ENCODE data around the gene MXD1. TPM values are rescaled to one million over a fixed set of nuclear protein-coding genes. Genes with fewer than 3 reads are reported as not detected.
"Not testable (repeated sequence)": the region's sequence is repeated elsewhere in the genome, so short reads cannot be mapped to it uniquely, and the experiment has no call there.

The MXD1 gene, protein sequence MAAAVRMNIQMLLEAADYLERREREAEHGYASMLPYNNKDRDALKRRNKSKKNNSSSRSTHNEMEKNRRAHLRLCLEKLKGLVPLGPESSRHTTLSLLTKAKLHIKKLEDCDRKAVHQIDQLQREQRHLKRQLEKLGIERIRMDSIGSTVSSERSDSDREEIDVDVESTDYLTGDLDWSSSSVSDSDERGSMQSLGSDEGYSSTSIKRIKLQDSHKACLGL
- 10 to 100 TPM in 4 of 8 experiments, 1 to 10 TPM in 4; 4.5 to 18.4 (median 9.9) TPM for total RNA-seq

DNA sequence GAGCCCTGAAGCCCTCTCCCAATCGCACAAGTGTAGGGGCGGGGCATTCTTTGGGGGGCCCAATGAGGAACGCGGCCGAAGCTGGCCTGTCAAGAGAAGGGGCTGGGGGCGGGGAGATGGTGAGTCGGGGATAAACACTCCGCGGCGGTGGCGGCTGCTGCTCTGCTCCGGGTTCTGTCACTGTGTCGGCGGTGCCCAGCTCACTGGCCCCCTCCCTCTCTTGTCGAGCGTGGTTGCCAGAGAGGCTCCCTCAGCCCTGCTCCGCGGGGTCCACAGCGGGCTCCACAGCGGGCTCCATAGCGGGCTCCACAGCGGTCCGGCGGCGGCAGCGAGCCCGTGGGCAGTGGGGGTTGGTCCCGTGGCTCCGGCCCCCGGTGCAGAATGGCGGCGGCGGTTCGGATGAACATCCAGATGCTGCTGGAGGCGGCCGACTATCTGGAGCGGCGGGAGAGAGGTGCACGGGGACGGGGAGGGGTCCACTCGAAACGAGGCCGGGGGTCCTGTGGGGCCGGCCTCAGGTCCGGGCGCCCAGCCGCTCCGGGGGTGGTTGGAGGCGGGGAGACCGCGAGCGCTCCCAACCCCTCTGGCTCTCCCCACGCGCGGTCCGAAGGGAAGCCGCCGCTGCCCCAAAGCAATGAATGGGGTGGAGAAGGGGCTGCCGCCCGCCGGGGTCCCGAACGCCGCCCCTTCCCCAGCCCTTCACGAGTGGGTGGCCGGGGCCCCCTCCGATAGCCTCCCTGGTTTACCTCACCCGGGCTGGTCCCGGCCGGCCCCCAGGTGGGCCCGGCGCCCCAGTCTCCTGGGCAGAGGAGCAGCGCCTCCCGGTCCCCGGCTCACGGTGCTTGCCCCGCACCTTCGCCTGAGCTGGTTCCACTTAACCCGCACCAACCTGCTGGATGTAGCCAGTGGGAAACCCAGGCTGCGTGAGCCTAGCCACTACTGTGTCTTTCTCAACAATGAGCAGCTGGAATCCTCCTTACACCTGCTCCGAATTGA lies at the start of gene MXD1:
Gene MXD1, plus strand, starts transcription at position 160 of the 996 bp plus-strand sequence. Its CDS starts 222 bp downstream, at position 382.
- Histone ChIP-seq H3K4me3 (peak within 1 kb of the TSS; percentile 60 to 92 (median 74)), H3K27ac (peak within 1 kb of the TSS; percentile 89 to 96), H3K4me1 (replicated peaks in 1 of 2) (peaks cover 8% of the 10 kb centered on the region in 2 donors)
- peak in 4 of 8 experiments; percentile 0 for ATAC-seq (replicated peaks in 6 of 8)
- WGBS, 10 experiments = 0 to 20% (median 7%) methylated on average over 1 to 16 of the region's 81 CpGs; no CpG with 5 or more reads in 2 of the 10 experiments
- in situ Hi-C loops (cut with MboI; ENCODE audit: low pct_unique_long_range_greater_than_20kb in 2 of 9, low sequenced_read_pairs in 9 of 9, unreplicated experiment in 9 of 9) = loop anchor here in 5 of 9 experiments (25.0 kb wide), 4 partner anchors 147 to 272 kb away; partner anchors contain the start of gene C2orf42 (in 1 of the 5)

DNA sequence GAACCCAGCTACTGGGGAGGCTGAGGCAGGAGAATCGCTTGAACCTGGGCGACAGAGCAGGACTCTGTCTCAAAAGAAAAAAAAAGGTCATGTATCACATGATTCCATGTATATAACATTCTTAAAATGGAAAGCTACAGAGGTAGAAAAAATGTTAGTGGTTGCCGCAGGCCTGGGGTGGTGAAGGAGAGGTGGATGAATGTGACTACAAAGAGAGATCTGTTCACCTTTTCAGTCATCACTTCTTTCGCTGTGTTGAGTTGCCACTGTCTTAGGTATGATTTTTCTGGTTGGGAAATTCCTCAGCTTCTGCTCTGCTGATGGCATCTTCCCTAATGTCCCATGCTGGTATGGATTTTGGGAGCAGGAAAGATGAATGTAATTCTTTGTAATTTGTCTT lies 26.5 kb upstream of the MXD1 start:
- Histone ChIP-seq H3K27ac (no peak overlapping the region), H3K4me3 (no peak overlapping the region), H3K4me1 (replicated peaks in 1 of 2) (no peaks in the 10 kb centered on the region)
- WGBS, 10 experiments = 86 to 100% (median 99%) methylated on average over 2 to 4 of the region's 4 CpGs; no CpG with 5 or more reads in 2 of the 10 experiments
- in situ Hi-C loops (cut with MboI; ENCODE audit: low pct_unique_long_range_greater_than_20kb in 2 of 9, low sequenced_read_pairs in 9 of 9, unreplicated experiment in 9 of 9) = no loop called here
- ATAC-seq (replicated peaks in 6 of 8) = no peak

DNA sequence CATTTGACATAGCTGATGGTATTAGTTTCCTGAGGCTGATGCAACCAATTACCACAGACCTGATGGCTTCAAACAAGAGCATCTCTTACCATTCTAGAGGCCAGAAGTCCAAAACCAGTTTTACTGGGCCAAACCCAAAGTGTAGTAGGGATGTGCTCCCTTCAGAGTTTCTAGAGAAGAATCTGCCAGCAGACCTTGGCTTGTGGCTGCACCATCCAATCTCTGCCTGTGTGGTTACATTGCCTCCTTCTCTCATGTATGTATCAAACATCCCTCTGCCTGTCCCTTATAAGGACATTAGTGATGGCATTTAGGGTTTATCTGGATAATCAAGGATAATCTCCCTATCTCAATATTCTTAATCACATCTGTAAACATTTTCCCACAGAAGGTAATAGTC lies 25.6 kb upstream of the MXD1 start:
- in situ Hi-C loops (cut with MboI; ENCODE audit: low pct_unique_long_range_greater_than_20kb in 2 of 9, low sequenced_read_pairs in 9 of 9, unreplicated experiment in 9 of 9) = no loop called here
- no peak overlapping the region for H3K4me3 ChIP-seq
- H3K4me1 ChIP-seq (replicated peaks in 1 of 2) = no peaks in the 10 kb centered on the region
- no peak overlapping the region for H3K27ac ChIP-seq
- no peak for ATAC-seq (replicated peaks in 6 of 8)

DNA sequence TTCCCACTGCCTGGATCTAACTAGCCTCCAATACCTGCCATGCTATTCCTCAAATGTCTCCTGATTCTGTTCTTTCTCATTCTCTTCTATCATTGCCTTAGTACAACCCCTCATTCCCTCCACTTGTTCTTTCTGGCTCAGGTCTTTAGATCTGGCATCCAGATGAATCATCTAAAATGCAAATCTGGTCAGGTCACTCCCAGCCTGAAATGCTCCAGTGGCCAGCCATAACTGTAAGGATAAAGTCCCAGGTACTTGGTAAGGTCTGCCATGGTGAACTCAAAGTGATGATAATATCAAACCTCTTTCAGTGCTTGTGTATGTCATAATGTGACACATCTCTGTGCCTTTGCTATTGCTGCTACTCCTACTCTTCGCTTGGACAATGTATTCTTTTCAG lies 24.0 kb upstream of the MXD1 start:
- Histone ChIP-seq H3K4me3 (no peak overlapping the region), H3K27ac (no peak overlapping the region), H3K4me1 (replicated peaks in 1 of 2) (peaks cover 7 to 9% of the 10 kb centered on the region in 2 donors)
- in situ Hi-C loops (cut with MboI; ENCODE audit: low pct_unique_long_range_greater_than_20kb in 2 of 9, low sequenced_read_pairs in 9 of 9, unreplicated experiment in 9 of 9) = no loop called here
- peak in 3 of 8 experiments; percentile 28 to 63 (median 55) for ATAC-seq (replicated peaks in 6 of 8)
- whole genome bisulfite sequencing, 10 experiments = 0 to 11% methylated on average over 1 of the region's 1 CpG; no CpG with 5 or more reads in 8 of the 10 experiments

DNA sequence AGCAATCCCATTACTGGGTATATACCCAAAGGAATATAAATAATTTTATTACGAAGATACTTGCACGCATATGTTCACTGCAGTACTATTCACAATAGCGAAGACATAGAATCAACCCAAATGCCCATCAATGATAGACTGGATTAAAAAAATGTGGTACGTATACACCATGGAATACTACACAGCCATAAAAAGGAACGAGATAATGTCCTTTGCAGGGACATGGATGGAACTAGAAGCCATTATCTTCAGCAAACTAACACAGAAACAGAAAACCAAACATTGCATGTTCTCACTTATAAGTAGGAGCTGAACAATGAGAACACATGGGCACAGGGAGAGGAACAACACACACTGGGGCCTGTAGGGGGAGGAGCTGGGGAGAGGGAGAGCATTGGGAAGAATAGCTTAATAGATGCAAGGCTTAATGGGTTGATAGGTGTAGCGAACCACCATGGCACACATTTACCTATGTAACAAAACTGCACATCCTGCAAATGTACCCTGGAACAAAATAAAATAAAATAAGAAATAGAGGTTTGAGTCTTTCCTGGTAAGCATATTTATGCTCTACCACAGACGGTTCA lies 22.0 kb upstream of the MXD1 start:
- ATAC-seq (replicated peaks in 6 of 8); in situ Hi-C loops (cut with MboI; ENCODE audit: low pct_unique_long_range_greater_than_20kb in 2 of 9, low sequenced_read_pairs in 9 of 9, unreplicated experiment in 9 of 9); H3K4me1 ChIP-seq (replicated peaks in 1 of 2); H3K27ac ChIP-seq: not testable (repeated sequence)
- 83 to 100% (median 95%) methylated on average over 1 to 7 of the region's 7 CpGs for WGBS, 10 experiments
- peak overlapping the region in 2 of 5 donors; percentile 62 to 94 for H3K4me3 ChIP-seq

DNA sequence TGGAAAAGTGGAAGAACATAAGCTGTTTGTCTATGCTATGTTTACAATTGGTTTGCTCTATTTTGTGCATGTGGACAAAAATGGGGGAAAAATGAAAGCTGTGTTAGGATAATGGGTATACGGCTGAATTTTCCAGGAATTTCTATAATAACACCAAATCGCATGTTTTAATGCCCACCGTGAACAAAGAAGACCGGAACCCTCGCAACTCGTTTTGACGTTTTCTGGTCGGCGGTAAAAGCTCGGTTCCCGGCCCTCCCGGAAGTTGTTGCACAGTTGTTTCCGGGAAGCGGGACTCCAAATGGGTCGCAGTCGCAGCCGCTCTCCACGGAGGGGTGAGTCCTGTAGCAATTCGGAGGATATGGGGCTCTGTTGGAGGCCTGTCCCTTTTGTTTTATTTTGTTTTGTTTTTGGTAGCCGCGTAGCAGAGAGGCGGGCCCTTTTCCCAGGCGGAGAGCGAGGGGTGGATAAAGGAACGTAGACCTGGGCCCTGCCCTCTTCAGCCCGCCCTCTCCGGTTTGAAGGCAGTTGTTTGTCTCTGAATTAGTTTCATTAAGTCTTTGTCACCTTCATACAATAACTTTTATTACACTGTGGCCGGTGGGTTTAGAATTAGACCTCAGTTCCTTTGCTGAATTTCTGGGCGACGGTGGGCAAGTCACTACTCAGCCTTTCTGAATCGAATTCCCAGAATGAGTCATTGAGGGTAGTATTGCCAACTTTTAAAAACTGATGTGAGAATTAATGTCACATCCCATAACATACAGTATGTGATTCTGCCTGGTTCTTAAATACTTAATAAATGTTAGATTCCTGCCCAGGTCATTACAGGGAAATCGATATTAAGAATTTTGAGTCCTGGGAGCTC lies 21.0 kb upstream of the MXD1 start, which contains the start of gene SNRNP27:
Gene SNRNP27, plus strand, starts transcription at position 273 of the 868 bp plus-strand sequence. Its CDS starts 29 bp downstream, at position 302.
- Histone ChIP-seq H3K4me1 (replicated peaks in 1 of 2) (peaks cover 7 to 9% of the 10 kb centered on the region in 2 donors), H3K27ac (peak within 1 kb of the TSS; percentile 62 to 86), H3K4me3 (peak within 1 kb of the TSS; percentile 62 to 94 (median 83))
- in situ Hi-C loops (cut with MboI; ENCODE audit: low pct_unique_long_range_greater_than_20kb in 2 of 9, low sequenced_read_pairs in 9 of 9, unreplicated experiment in 9 of 9) = no loop called here
- peak; percentile 79 to 94 (median 91) for ATAC-seq (replicated peaks in 6 of 8)
- WGBS, 10 experiments = 0 to 18% (median 1%) methylated on average over 5 to 25 of the region's 32 CpGs; no CpG with 5 or more reads in 1 of the 10 experiments

DNA sequence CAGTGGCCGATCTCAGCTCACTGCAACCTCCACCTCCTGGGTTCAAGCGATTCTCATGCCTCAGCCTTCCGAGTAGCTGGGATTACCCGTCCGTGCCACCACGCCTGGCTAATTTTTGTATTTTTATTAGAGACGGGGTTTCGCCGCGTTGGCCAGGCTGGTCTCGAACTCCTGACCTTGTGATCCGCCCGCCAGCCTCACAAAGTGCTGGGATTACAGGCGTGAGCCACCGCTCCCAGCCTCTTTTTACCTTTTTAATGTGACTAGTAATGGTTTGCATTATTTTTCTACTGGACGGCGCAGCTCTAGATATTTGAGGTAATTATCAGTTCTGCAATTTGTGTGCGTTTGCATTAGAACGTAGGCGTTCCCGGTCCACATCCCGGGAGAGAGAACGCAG lies 20.2 kb upstream of the MXD1 start:
- H3K27ac ChIP-seq = peak overlapping the region in 1 of 2 donors; percentile 4
- WGBS, 10 experiments = 0 to 75% (median 51%) methylated on average over 1 to 21 of the region's 23 CpGs; no CpG with 5 or more reads in 4 of the 10 experiments
- not testable (repeated sequence) for ATAC-seq (replicated peaks in 6 of 8)

DNA sequence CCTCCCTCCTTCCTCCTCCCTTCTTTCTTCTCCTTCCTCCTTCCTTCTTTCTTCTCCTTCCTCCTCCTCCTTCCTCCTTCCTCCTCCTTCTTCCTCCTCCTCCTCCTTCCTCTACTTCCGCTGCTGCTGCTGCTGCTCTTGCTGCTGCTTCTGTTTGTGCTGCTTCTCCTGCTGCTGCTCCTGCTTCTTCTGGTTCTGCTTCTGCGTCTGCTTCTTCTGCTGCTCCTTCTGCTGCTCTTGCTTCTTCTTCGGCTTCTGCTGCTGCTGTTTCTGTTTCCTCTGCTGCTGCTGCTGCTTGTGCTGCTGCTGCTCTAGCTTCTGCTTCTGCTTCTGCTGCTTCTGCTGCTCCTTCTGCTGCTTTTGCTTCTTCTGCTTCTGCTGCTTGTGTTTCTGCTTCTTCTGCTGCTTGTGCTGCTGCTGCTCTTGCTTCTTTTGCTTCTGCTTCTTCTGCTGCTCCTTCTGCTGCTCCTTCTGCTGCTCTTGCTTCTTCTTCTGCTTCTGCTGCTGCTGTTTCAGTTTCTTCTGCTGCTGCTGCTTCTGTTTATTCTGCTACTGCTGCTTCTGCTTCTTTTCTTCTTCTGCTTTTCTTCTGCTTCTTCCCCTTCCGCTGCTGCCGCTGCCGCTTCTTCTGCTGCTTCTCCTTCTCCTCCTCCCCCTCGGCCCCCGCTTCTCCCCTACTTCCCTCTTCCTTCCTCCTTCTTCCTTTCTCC lies 12.5 kb upstream of the MXD1 start:
- no peak overlapping the region for H3K27ac ChIP-seq
- no peak for ATAC-seq (replicated peaks in 6 of 8)
- in situ Hi-C loops (cut with MboI; ENCODE audit: low pct_unique_long_range_greater_than_20kb in 2 of 9, low sequenced_read_pairs in 9 of 9, unreplicated experiment in 9 of 9) = loop anchor here in 5 of 9 experiments (25.0 kb wide), 4 partner anchors 160 to 285 kb away; partner anchors contain the start of gene C2orf42 (in 1 of the 5)
- no peak overlapping the region for H3K4me3 ChIP-seq
- WGBS, 10 experiments = 80 to 100% (median 94%) methylated on average over 1 to 8 of the region's 8 CpGs; no CpG with 5 or more reads in 2 of the 10 experiments
- no peaks in the 10 kb centered on the region for H3K4me1 ChIP-seq (replicated peaks in 1 of 2)

More for the DNA sequence above, 20.2 kb upstream of the MXD1 start:
- peak overlapping the region; percentile 62 to 94 (median 83) for H3K4me3 ChIP-seq
- in situ Hi-C loops (cut with MboI; ENCODE audit: low pct_unique_long_range_greater_than_20kb in 2 of 9, low sequenced_read_pairs in 9 of 9, unreplicated experiment in 9 of 9); H3K4me1 ChIP-seq (replicated peaks in 1 of 2): not testable (repeated sequence)

DNA sequence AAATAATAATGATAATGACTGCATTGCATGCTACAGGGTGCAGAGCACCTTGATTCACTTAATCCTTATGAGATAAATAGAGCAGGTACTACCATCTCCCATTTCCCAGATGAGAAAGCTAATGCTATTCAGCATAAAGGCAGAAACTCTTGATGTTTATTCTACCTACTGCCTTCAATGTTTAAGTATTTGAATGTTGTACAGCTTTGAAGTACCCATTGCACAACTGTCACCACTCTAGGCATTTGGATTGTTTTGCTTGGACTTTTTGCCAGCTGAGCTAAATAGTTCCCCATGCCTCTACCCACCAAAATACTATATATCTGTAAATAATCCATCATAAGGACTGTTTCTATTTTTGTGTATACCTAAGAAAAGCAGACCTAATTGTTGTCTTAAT lies 7.7 kb upstream of the MXD1 start:
- in situ Hi-C loops (cut with MboI; ENCODE audit: low pct_unique_long_range_greater_than_20kb in 2 of 9, low sequenced_read_pairs in 9 of 9, unreplicated experiment in 9 of 9) = loop anchor here in 5 of 9 experiments (25.0 kb wide), 4 partner anchors 155 to 280 kb away; partner anchors contain the start of gene C2orf42 (in 1 of the 5)
- ATAC-seq (replicated peaks in 6 of 8) = no peak
- no peak overlapping the region for H3K4me3 ChIP-seq
- no peak overlapping the region for H3K27ac ChIP-seq
- peaks cover 0 to 5% of the 10 kb centered on the region in 2 donors for H3K4me1 ChIP-seq (replicated peaks in 1 of 2)

DNA sequence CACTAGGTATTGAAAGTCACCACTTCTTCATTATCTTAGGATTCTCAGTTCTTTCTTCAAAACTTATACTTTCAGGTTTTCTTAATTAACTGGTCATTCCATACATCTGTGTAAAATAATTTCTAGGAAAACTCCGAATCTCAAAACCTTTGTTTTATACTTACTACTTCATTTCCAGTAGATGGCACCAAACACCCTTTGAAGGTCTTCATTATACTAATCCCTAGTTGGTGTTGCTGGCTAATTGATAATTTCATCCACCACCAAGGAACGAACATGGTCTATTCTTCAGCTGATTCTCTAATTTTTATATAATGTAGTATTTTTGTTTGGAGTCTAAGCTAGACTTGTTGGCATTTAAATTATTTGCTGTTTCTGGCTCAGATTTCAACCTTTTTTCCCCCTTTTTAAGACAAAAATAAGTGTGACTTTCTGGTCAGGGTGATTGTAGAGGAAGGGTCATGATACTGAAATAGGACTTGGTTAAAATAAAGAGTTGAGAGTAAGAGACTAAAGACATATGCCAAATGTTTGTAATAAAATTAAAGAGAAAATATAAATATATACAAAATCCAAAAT lies 2.8 kb upstream of the MXD1 start:
- Histone ChIP-seq H3K27ac (no peak overlapping the region), H3K4me1 (replicated peaks in 1 of 2) (peaks cover 8% of the 10 kb centered on the region in 2 donors), H3K4me3 (no peak overlapping the region)
- no peak for ATAC-seq (replicated peaks in 6 of 8)
- in situ Hi-C loops (cut with MboI; ENCODE audit: low pct_unique_long_range_greater_than_20kb in 2 of 9, low sequenced_read_pairs in 9 of 9, unreplicated experiment in 9 of 9) = loop anchor here in 5 of 9 experiments (25.0 kb wide), 4 partner anchors 150 to 275 kb away; partner anchors contain the start of gene C2orf42 (in 1 of the 5)
- 0 to 22% (median 5%) methylated on average over 1 to 2 of the region's 2 CpGs; no CpG with 5 or more reads in 1 of the 10 experiments for WGBS, 10 experiments

Data from motor neuron (in vitro differentiated cells).